ENCODE results near the gene DUSP28. TPM values are rescaled to one million over a fixed set of nuclear protein-coding genes. Genes with fewer than 3 reads are reported as not detected.
A peak's percentile ranks its signal among the peaks of the same experiment; 100 is the strongest.

DUSP28 gene
- total and polyA plus RNA-seq, 9 donors, result 2.7 to 9.9 (median 4.3) TPM

- intact Hi-C loops (cut with DNase I), result no loop called here
- TF ChIP-seq POLR2A (IDR thresholded peaks at IDR 0.05) (no peak), EP300 (IDR thresholded peaks at IDR 0.05) (no peak)
- TF ChIP-seq, protein P1, sequence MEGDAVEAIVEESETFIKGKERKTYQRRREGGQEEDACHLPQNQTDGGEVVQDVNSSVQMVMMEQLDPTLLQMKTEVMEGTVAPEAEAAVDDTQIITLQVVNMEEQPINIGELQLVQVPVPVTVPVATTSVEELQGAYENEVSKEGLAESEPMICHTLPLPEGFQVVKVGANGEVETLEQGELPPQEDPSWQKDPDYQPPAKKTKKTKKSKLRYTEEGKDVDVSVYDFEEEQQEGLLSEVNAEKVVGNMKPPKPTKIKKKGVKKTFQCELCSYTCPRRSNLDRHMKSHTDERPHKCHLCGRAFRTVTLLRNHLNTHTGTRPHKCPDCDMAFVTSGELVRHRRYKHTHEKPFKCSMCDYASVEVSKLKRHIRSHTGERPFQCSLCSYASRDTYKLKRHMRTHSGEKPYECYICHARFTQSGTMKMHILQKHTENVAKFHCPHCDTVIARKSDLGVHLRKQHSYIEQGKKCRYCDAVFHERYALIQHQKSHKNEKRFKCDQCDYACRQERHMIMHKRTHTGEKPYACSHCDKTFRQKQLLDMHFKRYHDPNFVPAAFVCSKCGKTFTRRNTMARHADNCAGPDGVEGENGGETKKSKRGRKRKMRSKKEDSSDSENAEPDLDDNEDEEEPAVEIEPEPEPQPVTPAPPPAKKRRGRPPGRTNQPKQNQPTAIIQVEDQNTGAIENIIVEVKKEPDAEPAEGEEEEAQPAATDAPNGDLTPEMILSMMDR (IDR thresholded peaks at IDR 0.05), result no peak
- Histone ChIP-seq H3K4me3 (no peak overlapping the region), H3K4me1 (ENCODE audit: insufficient read depth) (no peaks in the 10 kb centered on the region), H3K27me3 (no peaks in the 10 kb centered on the region), H3K27ac (no peak overlapping the region), H3K9me3 (no peaks in the 10 kb centered on the region), H3K36me3 (no peaks in the 10 kb centered on the region)
- WGBS, 3 donors, result 80 to 86% (median 81%) methylated on average over 10 of the region's 10 CpGs
- peak in 3 of 5 donors; percentile 12 to 30 (median 17) for DNase-seq
Observed at GRCh38 chr2:240603846-240604245, 43.7 kb downstream of the DUSP28 start.

- Histone ChIP-seq H3K9me3 (no peaks in the 10 kb centered on the region), H3K27ac (no peak overlapping the region), H3K4me3 (no peak overlapping the region), H3K4me1 (ENCODE audit: insufficient read depth) (no peaks in the 10 kb centered on the region), H3K27me3 (no peaks in the 10 kb centered on the region), H3K36me3 (no peaks in the 10 kb centered on the region)
- no peak for TF ChIP-seq POLR2A (IDR thresholded peaks at IDR 0.05)
- TF ChIP-seq, protein P1 (IDR thresholded peaks at IDR 0.05), result peak in 2 of 3 donors; percentile 25 to 32
- intact Hi-C loops (cut with DNase I), result no loop called here
- DNase-seq, result peak; percentile 68 to 83 (median 77)
- 26 to 35% (median 35%) methylated on average over 10 to 11 of the region's 11 CpGs for WGBS, 3 donors
Observed at GRCh38 chr2:240604291-240604938, 44.3 kb downstream of the DUSP28 start.

- TF ChIP-seq EP300 (IDR thresholded peaks at IDR 0.05), result no peak
- TF ChIP-seq POLR2A (IDR thresholded peaks at IDR 0.05), result no peak
- TF ChIP-seq, protein P1 (IDR thresholded peaks at IDR 0.05), result no peak
- 85 to 90% (median 89%) methylated on average over 19 of the region's 19 CpGs for WGBS, 3 donors
- intact Hi-C loops (cut with DNase I), result no loop called here
- peak in 3 of 5 donors; percentile 13 to 31 (median 14) for DNase-seq
- peak overlapping the region; percentile 13 for H3K4me3 ChIP-seq
- H3K4me1 ChIP-seq (ENCODE audit: insufficient read depth), result no peaks in the 10 kb centered on the region
- H3K9me3 ChIP-seq, result no peaks in the 10 kb centered on the region
- H3K27me3 ChIP-seq, result no peaks in the 10 kb centered on the region
- no peaks in the 10 kb centered on the region for H3K36me3 ChIP-seq
- H3K27ac ChIP-seq, result no peak overlapping the region
Observed at GRCh38 chr2:240604939-240605716, 45.0 kb downstream of the DUSP28 start.

GRCh38 chr2:240605867-240606743 is 45.9 kb downstream of the DUSP28 start:
- H3K27ac ChIP-seq, result no peak overlapping the region
- no peaks in the 10 kb centered on the region for H3K9me3 ChIP-seq
- TF ChIP-seq POLR2A (IDR thresholded peaks at IDR 0.05), result no peak
- TF ChIP-seq, protein P1 (IDR thresholded peaks at IDR 0.05), result no peak
- TF ChIP-seq EP300 (IDR thresholded peaks at IDR 0.05), result no peak
- H3K4me3 ChIP-seq, result no peak overlapping the region
- intact Hi-C loops (cut with DNase I), result no loop called here
- H3K27me3 ChIP-seq, result no peaks in the 10 kb centered on the region
- no peaks in the 10 kb centered on the region for H3K4me1 ChIP-seq (ENCODE audit: insufficient read depth)
- H3K36me3 ChIP-seq, result no peaks in the 10 kb centered on the region
- WGBS, 3 donors, result 78 to 80% (median 80%) methylated on average over 12 of the region's 12 CpGs
- DNase-seq, result peak in 3 of 5 donors; percentile 1 to 19 (median 7)

All from ovary (tissue), 9 donors.